Breast epithelium (tissue), 4 donors: ENCODE data around the gene MBD5. TPM values are rescaled to one million over a fixed set of nuclear protein-coding genes. Genes with fewer than 3 reads are reported as not detected.

Source experiments
- DNase-seq, 2 donors: peaks; one replicate each; pipeline ENCODE4 v3.0.0-alpha.2; 2019; ENCODE audit warnings: low spot score in 2 of 2
- H3K27ac ChIP-seq, 2 donors: fragments of 200-600 bp; sonication (generic) in 1 of 2; one replicate each; pipeline ENCODE4 v1.5.1; 2016 to 2019; ENCODE audit warnings: mild to moderate bottlenecking in 1 of 2
- H3K27me3 ChIP-seq, 2 donors: fragments of 200-600 bp; sonication (generic) in 1 of 2; one replicate each; pipeline versions ENCODE4 v1.5.1 to v1.6.0; 2017 to 2019; ENCODE audit warnings: control low read depth in 1 of 2, mild to moderate bottlenecking in 1 of 2
- H3K36me3 ChIP-seq: fragments of 200-600 bp; one replicate; pipeline ENCODE4 v1.5.1; 2019
- H3K4me1 ChIP-seq, 2 donors: fragments of 200-600 bp; sonication (generic); one replicate each; pipeline ENCODE4 v1.5.1; 2016 to 2019; ENCODE audit warnings: control low read depth in 1 of 2
- H3K4me3 ChIP-seq, 3 donors: fragments of 200-600 bp; sonication (generic); 1 replicate in 2 of 3; 2 replicates in 1 of 3; pipeline ENCODE4 v1.5.1; 2016 to 2019; ENCODE audit warnings: mild to moderate bottlenecking in 3 of 3, moderate library complexity in 2 of 3
- H3K9me3 ChIP-seq, 2 donors: fragments of 200-600 bp; sonication (generic) in 1 of 2; one replicate each; pipeline ENCODE4 v1.5.1; 2016 to 2019; ENCODE audit warnings: control low read depth in 1 of 2
- POLR2A ChIP-seq: fragments of 450-650 bp; IDR thresholded peaks from one replicate; pipeline ENCODE4 v1.6.1; 2016; ENCODE audit warnings: antibody characterized with exemption, mild to moderate bottlenecking, moderate library complexity
- POLR2AphosphoS5 ChIP-seq, 3 donors: sonication (generic); formaldehyde crosslinking; IDR thresholded peaks; one replicate each; pipeline ENCODE4 v1.6.1; 2017; ENCODE audit warnings: antibody characterized with exemption in 3 of 3
- intact Hi-C: fragments of 100-400 bp; cut with DNase I; formaldehyde crosslinking; loops from one replicate; pipeline ENCODE4 v1.15.1; 2023; ENCODE audit warnings: low total_unique reads
- total RNA-seq, 3 donors: library from RNA; depleted of rRNA; stranded (reverse); fragments of >200 nt; gene quantifications; one replicate each; pipeline ENCODE4 v1.1.0, GENCODE V29; 2016
- TF ChIP-seq, protein P1 (sequence below), 3 donors: fragments of 450-650 bp; IDR thresholded peaks; one replicate each; pipeline ENCODE4 v1.5.1; 2016 to 2017; ENCODE audit warnings: antibody characterized with exemption in 3 of 3, mild to moderate bottlenecking in 3 of 3, moderate library complexity in 3 of 3

The MBD5 gene
- total RNA-seq, 3 donors from 2014 or later: 24.0 to 63.8 (median 40.3) TPM

DNA sequence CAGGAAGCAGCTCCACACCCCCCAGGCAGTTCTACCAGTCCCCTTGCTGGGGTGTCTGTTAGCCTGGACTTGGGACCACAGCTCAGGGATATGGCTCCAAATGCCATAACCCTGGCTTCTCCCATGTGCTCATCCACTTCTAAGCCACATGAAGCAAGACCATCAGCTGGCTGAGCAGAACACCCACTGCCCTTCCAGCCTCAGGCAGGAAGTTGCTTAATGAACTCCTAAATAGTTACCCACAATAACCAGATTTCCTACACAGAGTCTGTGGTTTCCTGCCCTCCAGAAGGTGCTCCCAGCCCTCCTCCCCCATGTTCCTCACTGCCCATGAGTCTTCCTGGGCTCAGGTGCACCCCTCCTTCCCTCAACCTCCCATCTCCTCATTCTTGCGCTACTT lies 525.4 kb downstream of the MBD5 start:
- no peaks in the 10 kb centered on the region for H3K27me3 ChIP-seq
- H3K4me3 ChIP-seq: no peak overlapping the region
- H3K36me3 ChIP-seq: no peaks in the 10 kb centered on the region
- H3K4me1 ChIP-seq: no peaks in the 10 kb centered on the region
- intact Hi-C loops: no loop called here
- H3K27ac ChIP-seq: no peak overlapping the region
- no peaks in the 10 kb centered on the region for H3K9me3 ChIP-seq
- no peak for DNase-seq
- TF ChIP-seq POLR2A (no peak), POLR2AphosphoS5 (IDR thresholded peaks at IDR 0.05) (no peak)
- TF ChIP-seq, protein P1, sequence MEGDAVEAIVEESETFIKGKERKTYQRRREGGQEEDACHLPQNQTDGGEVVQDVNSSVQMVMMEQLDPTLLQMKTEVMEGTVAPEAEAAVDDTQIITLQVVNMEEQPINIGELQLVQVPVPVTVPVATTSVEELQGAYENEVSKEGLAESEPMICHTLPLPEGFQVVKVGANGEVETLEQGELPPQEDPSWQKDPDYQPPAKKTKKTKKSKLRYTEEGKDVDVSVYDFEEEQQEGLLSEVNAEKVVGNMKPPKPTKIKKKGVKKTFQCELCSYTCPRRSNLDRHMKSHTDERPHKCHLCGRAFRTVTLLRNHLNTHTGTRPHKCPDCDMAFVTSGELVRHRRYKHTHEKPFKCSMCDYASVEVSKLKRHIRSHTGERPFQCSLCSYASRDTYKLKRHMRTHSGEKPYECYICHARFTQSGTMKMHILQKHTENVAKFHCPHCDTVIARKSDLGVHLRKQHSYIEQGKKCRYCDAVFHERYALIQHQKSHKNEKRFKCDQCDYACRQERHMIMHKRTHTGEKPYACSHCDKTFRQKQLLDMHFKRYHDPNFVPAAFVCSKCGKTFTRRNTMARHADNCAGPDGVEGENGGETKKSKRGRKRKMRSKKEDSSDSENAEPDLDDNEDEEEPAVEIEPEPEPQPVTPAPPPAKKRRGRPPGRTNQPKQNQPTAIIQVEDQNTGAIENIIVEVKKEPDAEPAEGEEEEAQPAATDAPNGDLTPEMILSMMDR (IDR thresholded peaks at IDR 0.05): no peak

DNA sequence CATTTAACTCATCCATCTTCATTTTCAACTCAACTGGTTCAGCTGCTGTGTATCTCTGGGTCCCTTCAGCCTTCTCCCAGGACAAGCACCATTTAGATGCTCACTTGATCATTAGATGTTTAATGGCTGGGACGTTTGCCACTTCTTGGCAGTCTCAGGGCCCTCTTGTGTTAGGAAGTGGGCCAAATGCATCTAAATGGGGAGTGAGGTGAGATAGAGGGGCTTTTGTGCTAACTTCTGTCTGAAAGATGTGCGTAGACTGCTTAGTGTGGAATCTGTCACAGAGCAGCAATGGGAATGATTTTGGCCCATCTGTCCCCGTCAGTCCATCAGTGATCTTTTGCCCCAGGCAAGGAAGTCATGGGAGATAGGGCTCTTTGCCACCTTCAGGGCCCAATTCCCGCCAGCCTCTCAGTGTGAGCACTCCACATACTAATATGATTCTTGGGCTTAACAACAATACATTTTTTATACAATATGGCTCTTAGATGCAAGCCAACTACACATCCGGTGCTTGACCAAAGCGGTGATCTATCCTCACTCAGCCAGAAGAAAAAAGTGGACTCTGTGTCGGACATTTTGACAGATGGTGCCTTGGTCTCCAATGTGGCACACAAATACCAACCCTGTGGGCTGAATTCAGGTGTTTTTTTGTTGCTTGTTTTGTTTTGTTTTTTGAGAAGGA lies 528.0 kb downstream of the MBD5 start:
- DNase-seq: no peak
- intact Hi-C loops: no loop called here
- H3K27ac ChIP-seq: no peak overlapping the region
- no peaks in the 10 kb centered on the region for H3K4me1 ChIP-seq
- no peaks in the 10 kb centered on the region for H3K27me3 ChIP-seq
- no peak overlapping the region for H3K4me3 ChIP-seq
- H3K9me3 ChIP-seq: no peaks in the 10 kb centered on the region
- TF ChIP-seq POLR2A (no peak), POLR2AphosphoS5 (IDR thresholded peaks at IDR 0.05) (no peak)
- TF ChIP-seq, protein P1 (IDR thresholded peaks at IDR 0.05): no peak
- H3K36me3 ChIP-seq: no peaks in the 10 kb centered on the region

DNA sequence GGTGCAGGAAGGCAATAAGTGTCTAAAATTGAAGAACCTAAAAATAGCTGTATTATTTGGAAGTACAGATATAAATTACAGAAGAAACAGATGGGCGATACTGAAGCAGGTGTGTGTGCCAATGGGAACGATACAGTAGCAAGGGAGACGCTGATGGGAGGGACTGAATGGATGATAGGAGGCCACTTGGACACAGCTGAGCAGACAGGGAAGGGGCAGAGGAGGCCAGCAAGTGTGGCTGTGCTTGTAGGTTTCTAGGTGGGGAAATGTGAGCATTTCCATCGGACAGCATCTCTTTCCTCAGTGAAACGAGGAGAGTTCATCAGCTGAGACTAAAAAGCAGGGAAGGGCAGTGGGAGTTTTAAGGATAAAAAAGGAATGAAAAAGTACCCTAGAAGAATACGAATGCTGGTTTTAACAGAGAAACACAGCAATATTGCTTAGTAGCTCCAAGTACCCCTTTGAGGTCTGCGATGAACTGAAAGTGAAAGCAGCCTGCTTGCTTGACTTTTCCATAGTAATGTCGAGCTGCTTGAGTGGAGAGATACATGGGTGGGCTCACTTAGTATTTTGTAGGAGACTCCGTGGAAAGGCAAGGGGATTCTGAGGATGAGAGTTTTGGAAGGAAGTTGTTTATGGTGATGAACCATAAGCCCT lies 531.9 kb downstream of the MBD5 start:
- intact Hi-C loops: no loop called here
- Histone ChIP-seq H3K27me3 (no peaks in the 10 kb centered on the region), H3K36me3 (no peaks in the 10 kb centered on the region), H3K4me1 (no peaks in the 10 kb centered on the region), H3K27ac (no peak overlapping the region), H3K9me3 (peaks cover 3 to 4% of the 10 kb centered on the region in 2 donors), H3K4me3 (peak overlapping the region; percentile 25 to 60 (median 37))
- DNase-seq: no peak
- TF ChIP-seq POLR2AphosphoS5 (IDR thresholded peaks at IDR 0.05): no peak
- TF ChIP-seq, protein P1 (IDR thresholded peaks at IDR 0.05): no peak
- no peak for TF ChIP-seq POLR2A

DNA sequence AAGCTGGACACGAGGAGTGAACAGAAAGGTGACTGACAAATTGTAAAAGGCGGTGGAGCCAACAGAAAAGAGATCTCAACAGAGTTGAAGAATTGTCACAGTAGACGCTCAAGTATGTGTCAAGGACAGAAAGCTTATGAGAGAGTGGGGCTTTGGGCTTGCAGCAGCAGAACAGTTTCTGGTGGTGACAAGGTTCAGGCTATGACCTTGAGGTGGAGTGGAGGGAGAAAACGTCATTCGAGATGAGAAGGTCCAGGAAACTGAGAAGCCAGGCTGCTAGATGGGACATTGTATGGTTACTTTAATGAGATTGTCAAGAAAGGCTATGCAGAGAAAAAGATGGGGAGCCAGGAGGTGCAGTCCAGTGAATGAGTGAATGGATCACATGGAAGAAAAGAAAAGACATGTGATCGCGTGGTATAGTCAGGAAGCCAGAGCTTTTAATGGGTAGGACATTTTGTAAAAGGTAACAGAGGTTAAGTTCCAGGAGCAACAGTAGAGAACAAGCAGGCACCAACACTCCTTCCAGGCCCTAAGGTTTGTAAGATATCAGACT lies 532.5 kb downstream of the MBD5 start:
- H3K4me3 ChIP-seq: peak overlapping the region; percentile 25 to 60 (median 37)
- TF ChIP-seq, protein P1 (IDR thresholded peaks at IDR 0.05): no peak
- TF ChIP-seq POLR2AphosphoS5 (IDR thresholded peaks at IDR 0.05) (no peak), POLR2A (no peak)

More for the DNA sequence above, 532.5 kb downstream of the MBD5 start:
- no peak for DNase-seq
- Histone ChIP-seq H3K27ac (no peak overlapping the region), H3K4me1 (no peaks in the 10 kb centered on the region), H3K36me3 (no peaks in the 10 kb centered on the region), H3K27me3 (no peaks in the 10 kb centered on the region), H3K9me3 (peaks cover 4 to 10% of the 10 kb centered on the region in 2 donors)
- intact Hi-C loops: no loop called here
